Osteocyte (in vitro differentiated cells): ENCODE data around the gene CCDC201. TPM values are rescaled to one million over a fixed set of nuclear protein-coding genes. Genes with fewer than 3 reads are reported as not detected.

Experiments used
- DNase-seq: peaks from one replicate; pipeline ENCODE4 v3.0.0; 2021; ENCODE audit warnings: mixed read lengths; ENCODE audit not compliant: unreplicated experiment; ENCODE audit errors: extremely low spot score
- H3K27ac Mint-ChIP-seq: one replicate; pipeline ENCODE4 v1.8.0; 2021; ENCODE audit warnings: mild to moderate bottlenecking, mixed read lengths; ENCODE audit not compliant: unreplicated experiment
- H3K27me3 Mint-ChIP-seq: one replicate; pipeline ENCODE4 v1.8.0; 2021; ENCODE audit warnings: mixed read lengths; ENCODE audit not compliant: unreplicated experiment
- H3K36me3 Mint-ChIP-seq: one replicate; pipeline ENCODE4 v1.8.0; 2021; ENCODE audit warnings: mixed read lengths; ENCODE audit not compliant: unreplicated experiment
- H3K4me1 Mint-ChIP-seq: one replicate; pipeline ENCODE4 v1.8.0; 2021; ENCODE audit warnings: mixed read lengths; ENCODE audit not compliant: unreplicated experiment
- H3K4me3 Mint-ChIP-seq: one replicate; pipeline ENCODE4 v1.8.0; 2021; ENCODE audit warnings: mild to moderate bottlenecking, moderate library complexity, mixed read lengths; ENCODE audit not compliant: unreplicated experiment
- H3K9me3 Mint-ChIP-seq: one replicate; pipeline ENCODE4 v1.8.0; 2021; ENCODE audit warnings: mixed read lengths; ENCODE audit not compliant: unreplicated experiment
- CTCF ChIP-seq: fragments of 200-600 bp; sonication (generic); IDR thresholded peaks from 2 replicates; pipeline ENCODE4 v1.5.0; 2021; ENCODE audit warnings: antibody characterized with exemption, mild to moderate bottlenecking, moderate library complexity
- total RNA-seq: library from RNA; stranded (reverse); gene quantifications from 2 replicates; pipeline ENCODE4 v1.2.1, GENCODE V29; 2021

The CCDC201 gene
- total RNA-seq, 1 donor from 2014 or later = not detected

DNA sequence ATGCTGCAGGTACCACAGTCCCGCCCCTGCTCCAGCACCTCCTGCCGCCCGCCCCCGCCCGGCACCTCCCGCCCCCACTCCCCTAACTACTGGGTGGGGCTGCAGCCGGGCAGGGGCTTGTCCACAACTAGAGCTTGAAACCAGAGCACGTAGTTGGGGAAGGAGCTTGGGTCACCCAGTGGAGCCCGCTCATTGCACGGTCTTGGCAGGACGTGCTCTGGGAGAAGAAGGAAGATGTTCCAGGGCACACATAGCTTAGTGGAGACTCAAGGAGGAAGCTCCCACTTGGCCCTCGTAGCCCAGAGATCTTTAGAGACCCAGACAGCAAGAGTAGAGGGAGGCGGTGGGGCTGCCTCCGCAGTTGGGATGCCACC, 16.1 kb upstream of the CCDC201 start:
- Mint-ChIP-seq H3K27me3 (no peaks in the 10 kb centered on the region), H3K9me3 (no peaks in the 10 kb centered on the region), H3K4me3 (peak overlapping the region; percentile 59), H3K4me1 (peaks cover 63% of the 10 kb centered on the region), H3K27ac (peak overlapping the region; percentile 53), H3K36me3 (no peaks in the 10 kb centered on the region)
- no peak for TF ChIP-seq CTCF
- DNase-seq = no peak

- peak within 1 kb of the TSS; percentile 92 for H3K27ac Mint-ChIP-seq
- H3K4me1 Mint-ChIP-seq = peaks cover 66% of the 10 kb centered on the region
- no peaks in the 10 kb centered on the region for H3K9me3 Mint-ChIP-seq
- no peaks in the 10 kb centered on the region for H3K36me3 Mint-ChIP-seq
- no peak for TF ChIP-seq CTCF
- no peaks in the 10 kb centered on the region for H3K27me3 Mint-ChIP-seq
- H3K4me3 Mint-ChIP-seq = peak within 1 kb of the TSS; percentile 70
- DNase-seq = no peak
These were observed 15.5 kb upstream of the CCDC201 start, which contains the start of gene IGFBP1 for GRCh38 chr7:45888185-45888992. Gene IGFBP1 (plus strand): TSS chr7:45888488. CDS start chr7:45888653, 165 bp downstream.

GRCh38 chr7:45886931-45887667, 14.2 kb upstream of the CCDC201 start:
- no peak for DNase-seq
- no peak for TF ChIP-seq CTCF
- Mint-ChIP-seq H3K9me3 (no peaks in the 10 kb centered on the region), H3K27me3 (no peaks in the 10 kb centered on the region), H3K27ac (peak overlapping the region; percentile 92), H3K4me3 (no peak overlapping the region), H3K36me3 (no peaks in the 10 kb centered on the region), H3K4me1 (peaks cover 76% of the 10 kb centered on the region)

DNA sequence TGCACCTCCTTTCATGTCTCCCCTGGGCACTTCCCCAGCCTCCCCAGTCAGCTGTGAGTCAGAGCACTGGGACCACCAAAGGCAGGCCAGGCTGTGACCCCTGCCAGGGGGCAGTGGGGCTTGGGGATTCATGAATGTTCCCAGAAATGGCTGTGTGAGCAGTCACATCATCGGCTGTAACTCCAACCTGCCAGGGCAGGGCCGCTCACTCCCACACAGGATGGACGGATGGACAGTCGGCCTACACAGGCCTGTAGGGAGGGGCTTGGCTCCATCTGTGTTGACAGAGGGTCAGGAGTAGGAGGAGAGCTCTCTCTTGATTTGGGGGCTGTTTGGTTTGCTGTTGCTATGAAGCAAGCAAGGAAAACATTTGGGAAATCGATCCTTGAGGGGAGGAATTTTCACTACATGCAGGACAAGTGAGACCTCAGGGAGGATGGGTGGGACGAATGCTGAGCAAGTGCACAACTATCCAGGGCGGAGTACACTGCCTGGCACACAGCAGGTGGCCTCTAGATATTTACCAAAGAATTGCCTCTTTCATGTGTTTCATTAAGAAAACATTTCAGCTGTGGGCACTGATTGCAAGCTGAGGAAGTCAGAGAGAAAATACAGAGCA, 12.5 kb upstream of the CCDC201 start:
- no peak for DNase-seq
- H3K36me3 Mint-ChIP-seq = no peaks in the 10 kb centered on the region

More for the DNA sequence above, 12.5 kb upstream of the CCDC201 start:
- peaks cover 74% of the 10 kb centered on the region for H3K4me1 Mint-ChIP-seq
- H3K9me3 Mint-ChIP-seq = no peaks in the 10 kb centered on the region
- no peak for TF ChIP-seq CTCF
- H3K27me3 Mint-ChIP-seq = no peaks in the 10 kb centered on the region
- H3K27ac Mint-ChIP-seq = peak overlapping the region; percentile 92
- no peak overlapping the region for H3K4me3 Mint-ChIP-seq
